GM18873 (cell line): ENCODE data around the gene FOXK2.
A peak's percentile ranks its signal among the peaks of the same experiment; 100 is the strongest.

ENCODE experiments used
- ATAC-seq: cut with Tn5 transposase; IDR thresholded peaks from one replicate; pipeline ENCODE4 v1.9.1; 2021; ENCODE audit warnings: mild to moderate bottlenecking, moderate library complexity, moderate number of reproducible peaks; ENCODE audit not compliant: unreplicated experiment, low FRiP score

The FOXK2 gene

GRCh38 chr17:82518826-82519810 lies at the start of gene FOXK2:
Gene FOXK2 (plus strand): TSS chr17:82519732. CDS start chr17:82519889, 157 bp downstream.
- ATAC-seq = peak; percentile 73

GRCh38 chr17:82470065-82470464 lies 49.5 kb upstream of the FOXK2 start:
- ATAC-seq = no peak

GRCh38 chr17:82474223-82475010 lies 45.1 kb upstream of the FOXK2 start:
- ATAC-seq = no peak

- ATAC-seq = no peak
Measured at GRCh38 chr17:82475458-82475857, 44.1 kb upstream of the FOXK2 start.

- ATAC-seq = no peak
Measured at GRCh38 chr17:82477934-82478333, 41.6 kb upstream of the FOXK2 start.

GRCh38 chr17:82479602-82480001 lies 39.9 kb upstream of the FOXK2 start:
- ATAC-seq = no peak

- no peak for ATAC-seq
Measured at GRCh38 chr17:82480318-82480717, 39.2 kb upstream of the FOXK2 start.

- no peak for ATAC-seq
Measured at GRCh38 chr17:82483204-82483660, 36.3 kb upstream of the FOXK2 start.

- ATAC-seq = no peak
Measured at GRCh38 chr17:82483836-82484235, 35.7 kb upstream of the FOXK2 start.

GRCh38 chr17:82486231-82487094 lies 33.1 kb upstream of the FOXK2 start:
- no peak for ATAC-seq

- ATAC-seq = no peak
Measured at GRCh38 chr17:82487910-82488309, 31.6 kb upstream of the FOXK2 start.

GRCh38 chr17:82489117-82489516 lies 30.4 kb upstream of the FOXK2 start:
- no peak for ATAC-seq

- no peak for ATAC-seq
Measured at GRCh38 chr17:82489851-82490511, 29.6 kb upstream of the FOXK2 start.

GRCh38 chr17:82490512-82491195 lies 28.9 kb upstream of the FOXK2 start:
- ATAC-seq = no peak

- ATAC-seq = no peak
Measured at GRCh38 chr17:82491196-82491530, 28.4 kb upstream of the FOXK2 start.

GRCh38 chr17:82491533-82491932 lies 28.0 kb upstream of the FOXK2 start:
- ATAC-seq = no peak

GRCh38 chr17:82492643-82493225 lies 26.8 kb upstream of the FOXK2 start:
- no peak for ATAC-seq

GRCh38 chr17:82493226-82493781 lies 26.2 kb upstream of the FOXK2 start:
- ATAC-seq = no peak
